Measurements from ENCODE around the gene DNMT3A.

DNMT3A gene

DNA sequence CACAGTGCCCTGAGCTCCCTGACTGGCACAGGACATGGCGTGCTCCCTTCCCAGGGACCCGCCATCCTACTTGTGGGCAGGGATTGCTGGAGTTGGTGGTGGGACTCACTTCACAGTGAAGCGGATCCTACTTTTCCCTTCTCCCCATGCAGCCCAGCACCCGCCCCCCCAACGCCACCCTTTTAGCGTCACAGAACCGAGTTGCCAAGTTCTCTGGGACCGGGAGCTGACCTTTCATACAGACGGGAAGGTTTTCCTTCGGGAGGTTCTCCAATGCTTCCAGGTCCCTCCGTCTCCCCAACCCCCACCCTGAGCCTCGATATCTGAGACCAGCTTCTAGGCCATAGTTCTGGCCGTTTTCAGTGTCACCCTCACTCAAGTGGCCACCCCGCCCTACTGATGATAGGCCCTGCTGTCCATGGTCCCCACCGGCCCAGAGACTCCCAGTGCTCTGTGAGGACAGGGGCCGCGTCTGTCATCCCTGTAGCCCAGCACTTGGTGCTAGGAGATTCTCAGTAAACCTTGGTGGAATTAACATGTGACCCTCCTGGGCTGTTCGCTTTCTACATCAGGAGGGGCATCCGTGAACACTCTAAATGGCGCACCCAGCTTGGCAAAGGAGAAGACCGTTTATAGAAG lies 1.6 kb upstream of the DNMT3A start:
- TF ChIP-seq, protein P1, sequence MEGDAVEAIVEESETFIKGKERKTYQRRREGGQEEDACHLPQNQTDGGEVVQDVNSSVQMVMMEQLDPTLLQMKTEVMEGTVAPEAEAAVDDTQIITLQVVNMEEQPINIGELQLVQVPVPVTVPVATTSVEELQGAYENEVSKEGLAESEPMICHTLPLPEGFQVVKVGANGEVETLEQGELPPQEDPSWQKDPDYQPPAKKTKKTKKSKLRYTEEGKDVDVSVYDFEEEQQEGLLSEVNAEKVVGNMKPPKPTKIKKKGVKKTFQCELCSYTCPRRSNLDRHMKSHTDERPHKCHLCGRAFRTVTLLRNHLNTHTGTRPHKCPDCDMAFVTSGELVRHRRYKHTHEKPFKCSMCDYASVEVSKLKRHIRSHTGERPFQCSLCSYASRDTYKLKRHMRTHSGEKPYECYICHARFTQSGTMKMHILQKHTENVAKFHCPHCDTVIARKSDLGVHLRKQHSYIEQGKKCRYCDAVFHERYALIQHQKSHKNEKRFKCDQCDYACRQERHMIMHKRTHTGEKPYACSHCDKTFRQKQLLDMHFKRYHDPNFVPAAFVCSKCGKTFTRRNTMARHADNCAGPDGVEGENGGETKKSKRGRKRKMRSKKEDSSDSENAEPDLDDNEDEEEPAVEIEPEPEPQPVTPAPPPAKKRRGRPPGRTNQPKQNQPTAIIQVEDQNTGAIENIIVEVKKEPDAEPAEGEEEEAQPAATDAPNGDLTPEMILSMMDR (IDR thresholded peaks at IDR 0.05; ENCODE audit: low read depth, low read length) = no peak
- no peak for DNase-seq (ENCODE audit: extremely low read depth, low read depth)

- peak; percentile 52 for DNase-seq (ENCODE audit: extremely low read depth, low read depth)
These were observed 854 bp upstream of the DNMT3A start for GRCh38 chr2:25342372-25343186.

DNA sequence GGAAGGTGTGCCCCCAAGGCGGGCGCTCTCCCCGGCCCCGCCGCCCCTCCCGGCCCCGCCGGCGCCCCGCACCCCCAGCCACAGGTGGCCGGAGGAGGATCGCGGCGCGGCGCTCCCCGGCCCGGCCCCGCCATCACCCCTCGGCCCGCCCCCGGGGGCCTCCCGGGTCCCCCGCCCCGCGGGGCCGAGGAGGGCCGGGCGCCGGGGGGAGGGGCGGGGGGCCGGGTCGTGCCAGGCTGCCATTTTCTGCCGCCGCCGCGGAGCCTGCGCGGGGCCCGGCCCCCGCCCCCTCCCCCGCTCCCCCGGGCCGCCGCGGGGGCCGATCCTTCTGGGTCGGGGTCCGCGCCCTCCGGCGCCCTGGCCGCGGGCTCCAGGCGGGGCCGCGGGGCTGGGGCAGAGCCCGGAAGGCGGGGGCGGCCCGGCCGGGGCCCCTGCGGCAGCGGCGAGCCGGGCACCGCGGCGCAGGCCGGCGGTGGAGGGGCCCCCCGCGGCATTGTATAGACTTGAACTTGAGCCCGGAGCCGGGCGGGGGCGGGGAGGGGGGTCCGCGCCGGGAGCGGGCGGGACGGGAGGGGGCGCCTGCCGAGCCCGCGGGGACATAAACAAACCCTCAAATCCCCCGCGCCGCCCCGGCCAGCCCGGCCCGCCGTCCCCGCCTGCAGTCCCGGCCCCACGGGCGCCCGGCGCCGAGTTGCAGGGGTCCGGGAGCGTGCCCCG lies 556 bp downstream of the DNMT3A start:
- no peak for DNase-seq (ENCODE audit: extremely low read depth, low read depth)
- TF ChIP-seq, protein P1 (IDR thresholded peaks at IDR 0.05; ENCODE audit: low read depth, low read length) = no peak

More at GRCh38 chr2:25342372-25343186, 854 bp upstream of the DNMT3A start:
- TF ChIP-seq, protein P1 (IDR thresholded peaks at IDR 0.05; ENCODE audit: low read depth, low read length) = peak; percentile 81

- TF ChIP-seq, protein P1 (IDR thresholded peaks at IDR 0.05; ENCODE audit: low read depth, low read length) = no peak
- no peak for DNase-seq (ENCODE audit: extremely low read depth, low read depth)
These were observed 1.4 kb downstream of the DNMT3A start for GRCh38 chr2:25340181-25340921.

- TF ChIP-seq, protein P1 (IDR thresholded peaks at IDR 0.05; ENCODE audit: low read depth, low read length) = no peak
- no peak for DNase-seq (ENCODE audit: extremely low read depth, low read depth)
These were observed 1.9 kb downstream of the DNMT3A start for GRCh38 chr2:25339791-25340180.

DNA sequence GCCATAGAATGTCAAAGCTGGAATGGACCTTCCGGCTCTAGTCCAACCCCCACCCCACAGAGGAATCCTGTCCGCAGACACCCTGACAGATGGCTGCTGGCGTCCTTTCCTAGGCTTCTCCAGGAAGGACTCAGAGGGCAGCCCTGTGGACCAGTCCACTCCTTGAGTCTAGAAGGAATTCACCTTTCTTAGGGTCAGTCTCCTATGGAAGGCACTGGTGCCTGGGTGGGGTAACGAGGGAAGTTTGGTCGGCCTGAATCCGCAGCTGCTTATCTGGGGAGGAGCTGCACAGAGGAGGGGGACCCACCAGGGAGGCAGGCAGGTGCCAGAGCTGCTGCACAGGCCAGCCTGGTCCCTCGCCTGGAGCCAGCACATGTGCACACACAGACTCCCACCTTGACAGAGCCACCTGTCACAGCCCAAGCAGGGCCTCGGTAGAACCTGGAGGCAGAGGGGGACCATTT lies 2.5 kb downstream of the DNMT3A start:
- DNase-seq (ENCODE audit: extremely low read depth, low read depth) = no peak
- TF ChIP-seq, protein P1 (IDR thresholded peaks at IDR 0.05; ENCODE audit: low read depth, low read length) = no peak

Data from AG09319 (cell line).